BJ (cell line): ENCODE measurements around the gene ZBED4. TPM values are rescaled to one million over a fixed set of nuclear protein-coding genes. Genes with fewer than 3 reads are reported as not detected.

Source experiments
- CTCF ChIA-PET: fragments of 350-600 bp; formaldehyde crosslinking; extraction: SDS; loops from one replicate; lab custom pipeline; 2021; ENCODE audit warnings: antibody characterized with exemption, inconsistent platforms; lab: Yijun Ruan, JAX
- POLR2A ChIA-PET: fragments of 300-600 bp; sonication (Branson Sonifier 250); formaldehyde crosslinking; extraction: SDS; loops from one replicate; lab custom pipeline; 2021; ENCODE audit warnings: antibody characterized with exemption; lab: Charles Lee
- DNase-seq: peaks from one replicate; pipeline ENCODE4 v3.0.0-alpha.2; 2011; ENCODE audit warnings: low read depth
- H3K27me3 ChIP-seq: 2 replicates; pipeline ENCODE4 v1.6.0; 2011; ENCODE audit warnings: low read length; ENCODE audit not compliant: control insufficient read depth, insufficient read depth
- H3K36me3 ChIP-seq: 2 replicates; pipeline ENCODE4 v1.5.1; 2011; ENCODE audit warnings: low read length; ENCODE audit not compliant: control insufficient read depth, insufficient read depth
- H3K4me3 ChIP-seq: 2 replicates; pipeline ENCODE4 v1.5.1; 2011; ENCODE audit warnings: low read depth, mild to moderate bottlenecking, control low read depth, low read length
- polyA plus RNA-seq: library from polyadenylated mRNA; depleted of rRNA; stranded (reverse); fragments of >200 nt; gene quantifications from 2 replicates; pipeline ENCODE4 v1.2.3, GENCODE V29; 2011
- TF ChIP-seq, protein P1 (sequence below): IDR thresholded peaks from 2 replicates; pipeline ENCODE4 v1.5.1; 2011; ENCODE audit warnings: low read depth, mild to moderate bottlenecking, control low read depth, inconsistent platforms, low read length, moderate library complexity; ENCODE audit not compliant: insufficient read depth

ZBED4 gene
- polyA plus RNA-seq, 1 experiment: 4.5 TPM

DNA sequence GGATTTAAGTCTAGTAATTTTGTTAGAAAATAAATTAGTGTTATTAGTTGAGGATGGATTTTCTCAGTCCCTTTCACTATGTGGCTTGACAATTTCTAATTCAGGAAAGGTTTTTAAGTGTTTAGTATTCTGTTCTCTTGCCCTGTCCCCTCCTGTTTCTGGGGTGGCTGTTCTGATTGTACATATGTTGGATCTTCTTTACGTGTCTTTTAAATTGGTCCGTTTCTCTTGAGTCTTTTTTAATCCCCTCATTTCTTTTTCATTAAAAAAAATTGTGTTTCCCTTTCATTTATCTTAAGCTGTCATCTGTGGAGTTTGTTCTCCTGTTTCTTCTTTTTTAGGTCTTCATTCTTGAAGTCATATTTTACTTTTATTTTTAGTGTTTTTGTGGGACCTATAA lies 12.5 kb downstream of the ZBED4 start:
- no peaks in the 10 kb centered on the region for H3K27me3 ChIP-seq
- TF ChIP-seq, protein P1, sequence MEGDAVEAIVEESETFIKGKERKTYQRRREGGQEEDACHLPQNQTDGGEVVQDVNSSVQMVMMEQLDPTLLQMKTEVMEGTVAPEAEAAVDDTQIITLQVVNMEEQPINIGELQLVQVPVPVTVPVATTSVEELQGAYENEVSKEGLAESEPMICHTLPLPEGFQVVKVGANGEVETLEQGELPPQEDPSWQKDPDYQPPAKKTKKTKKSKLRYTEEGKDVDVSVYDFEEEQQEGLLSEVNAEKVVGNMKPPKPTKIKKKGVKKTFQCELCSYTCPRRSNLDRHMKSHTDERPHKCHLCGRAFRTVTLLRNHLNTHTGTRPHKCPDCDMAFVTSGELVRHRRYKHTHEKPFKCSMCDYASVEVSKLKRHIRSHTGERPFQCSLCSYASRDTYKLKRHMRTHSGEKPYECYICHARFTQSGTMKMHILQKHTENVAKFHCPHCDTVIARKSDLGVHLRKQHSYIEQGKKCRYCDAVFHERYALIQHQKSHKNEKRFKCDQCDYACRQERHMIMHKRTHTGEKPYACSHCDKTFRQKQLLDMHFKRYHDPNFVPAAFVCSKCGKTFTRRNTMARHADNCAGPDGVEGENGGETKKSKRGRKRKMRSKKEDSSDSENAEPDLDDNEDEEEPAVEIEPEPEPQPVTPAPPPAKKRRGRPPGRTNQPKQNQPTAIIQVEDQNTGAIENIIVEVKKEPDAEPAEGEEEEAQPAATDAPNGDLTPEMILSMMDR: no peak
- ChIA-PET CTCF (no interaction called here), POLR2A (no interaction called here)
- no peak overlapping the region for H3K4me3 ChIP-seq
- H3K36me3 ChIP-seq: no peaks in the 10 kb centered on the region
- DNase-seq: no peak

DNA sequence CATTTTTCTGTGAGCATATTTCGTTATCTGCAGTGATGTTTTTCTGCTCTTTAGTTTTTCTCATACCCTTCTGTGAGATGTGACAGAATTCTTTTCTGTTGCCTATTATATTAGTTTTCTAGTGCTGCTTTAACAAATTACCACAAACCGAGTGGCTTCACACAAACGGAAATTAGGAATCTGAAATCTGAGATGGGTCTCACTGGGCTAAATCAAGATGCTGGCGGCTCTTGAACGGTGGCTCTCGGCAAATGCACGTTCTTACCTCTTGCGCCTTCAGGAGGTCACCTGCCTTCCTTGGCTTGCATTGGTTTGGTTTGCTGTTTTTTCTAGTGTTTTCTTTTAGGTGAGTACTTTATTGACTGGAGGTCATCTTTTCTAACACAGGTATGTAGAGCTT lies 13.0 kb downstream of the ZBED4 start:
- no peak overlapping the region for H3K4me3 ChIP-seq
- ChIA-PET CTCF (no interaction called here), POLR2A (no interaction called here)
- TF ChIP-seq, protein P1: no peak
- H3K36me3 ChIP-seq: no peaks in the 10 kb centered on the region
- DNase-seq: no peak
- no peaks in the 10 kb centered on the region for H3K27me3 ChIP-seq

DNA sequence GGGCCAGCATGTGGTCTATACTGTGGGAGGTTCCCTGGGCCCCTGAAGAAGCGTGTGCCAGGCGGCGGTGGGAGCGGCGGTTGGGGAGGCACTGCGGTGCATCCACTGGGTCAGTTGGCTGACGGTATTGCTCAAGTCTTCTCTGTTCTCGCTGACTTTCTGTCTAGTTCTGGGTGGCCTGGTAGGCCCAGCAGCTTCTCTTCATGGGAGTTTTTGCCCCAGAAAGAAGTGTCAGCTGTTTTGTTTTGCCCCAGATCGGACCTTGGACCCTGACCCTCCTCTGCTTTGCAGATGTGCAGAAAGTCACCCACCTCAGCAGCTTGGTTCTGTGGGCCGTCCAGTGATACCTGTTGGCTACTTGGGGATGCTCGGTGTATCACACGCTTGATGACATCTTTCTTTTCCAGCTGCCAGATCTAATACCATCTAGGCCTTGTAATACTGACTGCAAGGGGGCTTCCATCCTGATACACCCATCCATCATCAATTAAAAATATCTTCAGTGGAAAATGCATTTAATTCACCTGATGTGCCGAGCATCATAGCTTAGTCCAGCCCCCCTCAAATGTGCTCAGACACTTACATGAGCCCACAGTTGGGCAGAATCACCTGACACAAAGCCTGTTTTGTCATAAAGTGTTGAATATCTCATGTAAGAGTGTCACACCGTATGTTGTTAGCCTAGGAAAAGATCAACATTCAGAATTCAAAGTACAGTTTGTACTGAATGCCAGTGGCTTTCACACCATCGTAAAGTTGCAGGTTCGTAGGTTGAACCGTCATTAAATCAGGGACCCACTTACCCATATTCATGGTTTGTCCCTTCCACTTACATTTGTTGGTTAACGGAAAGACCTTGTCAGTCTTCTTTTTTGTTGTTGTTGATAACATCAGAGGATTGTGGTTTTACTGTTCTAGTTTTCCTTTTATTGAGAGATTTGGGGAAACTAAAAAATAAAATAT lies 13.9 kb downstream of the ZBED4 start:
- DNase-seq: no peak
- Histone ChIP-seq H3K36me3 (no peaks in the 10 kb centered on the region), H3K4me3 (no peak overlapping the region), H3K27me3 (no peaks in the 10 kb centered on the region)
- TF ChIP-seq, protein P1: no peak
- ChIA-PET CTCF (interaction anchor here (1.5 kb wide), 1 partner anchor 10 kb away, joined by 4 read pairs; no protein-coding TSS in a partner anchor), POLR2A (no interaction called here)

DNA sequence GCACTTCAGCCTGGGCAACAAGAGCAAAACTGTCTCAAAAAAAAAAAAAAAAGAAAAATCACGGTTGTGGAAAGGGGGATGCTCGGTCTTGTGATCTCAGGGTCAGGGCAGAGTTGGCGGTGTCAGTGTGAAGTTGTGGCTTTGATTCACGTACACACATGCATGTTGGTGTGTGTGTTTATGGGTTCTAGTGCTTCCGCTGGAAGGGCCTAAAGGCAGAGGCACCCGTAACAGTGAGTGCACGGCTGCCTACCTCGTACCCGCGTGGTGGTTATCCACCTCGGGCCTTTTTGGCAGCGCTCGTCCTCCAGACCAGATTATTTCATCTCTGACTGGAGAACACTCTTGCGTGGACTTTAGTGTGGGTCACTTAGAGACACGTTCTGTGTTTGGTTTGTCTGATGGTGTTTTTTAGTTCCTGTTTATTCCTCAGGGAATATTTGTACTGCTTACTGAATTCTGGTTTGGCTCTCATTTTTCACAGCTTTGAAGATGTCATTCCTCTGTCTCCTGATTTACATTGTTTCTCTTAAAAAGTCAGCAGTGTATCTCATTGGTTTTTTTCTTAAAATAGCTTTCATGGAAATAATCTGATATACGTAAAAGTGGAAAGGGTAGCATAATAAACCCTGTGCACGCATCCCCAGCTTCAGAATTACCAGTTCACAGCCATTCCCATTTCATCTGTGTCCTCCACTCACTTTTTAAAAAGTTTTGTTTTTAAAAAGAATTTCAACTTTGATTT lies 15.6 kb downstream of the ZBED4 start:
- ChIA-PET POLR2A (no interaction called here), CTCF (interaction anchor here (1.0 to 1.5 kb wide), 2 partner anchors 11 to 12 kb away, joined by 4 read pairs; no protein-coding TSS in a partner anchor)
- Histone ChIP-seq H3K36me3 (no peaks in the 10 kb centered on the region), H3K27me3 (no peaks in the 10 kb centered on the region), H3K4me3 (no peak overlapping the region)
- DNase-seq: no peak
- TF ChIP-seq, protein P1: no peak
